Left kidney (tissue), 2 donors: ENCODE data around the gene GSX2. TPM values are rescaled to one million over a fixed set of nuclear protein-coding genes. Genes with fewer than 3 reads are reported as not detected.

Experiments used
- DNase-seq: peaks from one replicate; pipeline ENCODE4 v3.0.0-alpha.2; 2013
- polyA plus RNA-seq: library from polyadenylated mRNA; unstranded; fragments of 120-200 nt; gene quantifications from one replicate; pipeline ENCODE4 v1.2.1, GENCODE V29; 2013; ENCODE audit not compliant: insufficient read length

Gene GSX2
- polyA plus RNA-seq, 1 donor: not detected

DNA sequence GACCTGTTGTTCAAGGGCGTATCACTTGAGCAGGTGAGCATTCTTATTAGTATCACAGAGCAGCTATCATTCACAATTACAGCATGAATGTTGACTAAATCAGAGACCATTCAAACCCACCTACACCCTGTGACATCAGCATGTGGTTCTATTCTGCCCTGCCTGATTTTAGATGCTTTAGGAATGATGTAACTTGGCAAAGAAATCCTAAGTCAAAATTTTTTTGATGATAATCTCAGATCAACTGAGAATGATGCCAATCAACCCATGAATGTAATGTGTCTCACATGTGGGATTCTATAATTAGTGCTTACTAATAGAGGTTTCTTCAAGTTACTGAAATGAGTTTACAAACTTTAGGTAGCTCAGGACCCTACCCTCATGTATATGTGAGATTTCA, 22.2 kb upstream of the GSX2 start:
- DNase-seq: no peak

DNA sequence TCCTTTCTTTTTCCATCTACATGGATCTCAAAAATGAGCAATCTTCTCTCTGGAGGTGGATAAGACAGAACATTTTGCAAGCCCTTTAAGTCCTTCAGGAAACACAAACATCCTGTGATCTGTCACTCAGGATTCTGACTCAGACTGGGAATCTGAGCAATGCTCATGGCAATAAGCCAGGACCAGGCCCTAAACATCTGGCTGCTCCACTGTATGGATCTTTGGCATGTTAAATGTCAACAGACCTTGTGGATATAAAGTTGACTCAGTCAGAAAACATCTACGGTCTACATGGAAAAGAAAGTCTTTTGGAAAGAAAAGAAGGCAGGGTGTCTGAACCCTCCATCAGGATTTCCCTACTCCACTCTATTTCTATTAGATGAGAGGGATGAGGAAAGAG, 17.8 kb upstream of the GSX2 start:
- no peak for DNase-seq

DNA sequence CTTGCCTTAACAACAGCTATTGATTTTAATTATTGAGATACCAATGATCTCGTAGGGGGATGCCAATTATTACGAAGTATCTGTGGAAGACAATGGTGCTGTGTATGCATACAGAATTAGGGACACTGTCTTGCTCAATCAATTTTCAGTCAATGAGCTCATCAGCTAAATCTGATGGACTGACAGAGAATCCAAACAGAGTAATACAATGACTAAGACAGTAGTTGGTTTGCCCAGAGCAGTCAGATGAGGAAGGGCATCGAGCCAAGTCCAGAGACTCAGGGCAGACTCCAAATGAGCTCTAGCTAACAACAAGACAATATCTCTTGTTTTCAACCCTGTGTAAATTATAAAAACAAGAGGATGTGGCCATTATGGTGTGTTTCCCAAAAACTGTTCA, 14.7 kb upstream of the GSX2 start:
- DNase-seq: no peak

DNA sequence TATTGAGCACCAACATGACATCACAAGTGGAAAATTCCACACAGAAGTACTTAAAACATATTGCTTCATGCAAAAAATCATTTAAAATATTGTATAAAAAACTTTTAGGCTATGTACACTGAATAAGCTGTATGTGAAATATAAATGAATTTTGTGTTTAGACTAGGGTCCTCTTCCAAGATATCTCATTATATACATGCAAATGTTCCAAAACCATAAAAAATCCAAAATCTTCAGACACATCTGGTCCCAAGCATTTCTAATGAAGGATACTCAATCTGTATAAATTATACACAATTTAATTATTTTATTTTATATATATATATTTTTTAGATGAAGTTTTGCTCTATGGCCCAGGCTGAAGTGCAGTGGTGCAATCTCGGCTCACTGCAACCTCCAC, 10.1 kb upstream of the GSX2 start:
- no peak for DNase-seq

DNA sequence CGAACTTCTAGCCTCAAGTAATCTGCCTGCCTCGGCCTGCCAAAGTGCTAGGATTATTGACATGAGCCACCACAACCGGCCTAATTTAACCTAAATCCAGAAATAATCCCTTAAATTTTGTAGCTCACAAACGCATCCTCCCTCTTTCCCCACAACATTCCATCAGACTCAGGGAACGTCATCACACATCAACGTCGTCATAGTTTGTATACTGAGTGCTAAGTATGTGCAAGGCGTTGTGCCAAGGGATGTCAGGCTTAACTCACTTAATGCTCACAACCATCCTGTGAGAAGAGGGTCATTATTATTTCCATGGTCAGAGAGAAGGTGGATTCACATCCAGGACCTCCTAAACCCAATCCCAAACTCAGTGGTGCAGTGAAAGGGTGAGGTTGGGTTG, 9.6 kb upstream of the GSX2 start:
- DNase-seq: no peak

DNA sequence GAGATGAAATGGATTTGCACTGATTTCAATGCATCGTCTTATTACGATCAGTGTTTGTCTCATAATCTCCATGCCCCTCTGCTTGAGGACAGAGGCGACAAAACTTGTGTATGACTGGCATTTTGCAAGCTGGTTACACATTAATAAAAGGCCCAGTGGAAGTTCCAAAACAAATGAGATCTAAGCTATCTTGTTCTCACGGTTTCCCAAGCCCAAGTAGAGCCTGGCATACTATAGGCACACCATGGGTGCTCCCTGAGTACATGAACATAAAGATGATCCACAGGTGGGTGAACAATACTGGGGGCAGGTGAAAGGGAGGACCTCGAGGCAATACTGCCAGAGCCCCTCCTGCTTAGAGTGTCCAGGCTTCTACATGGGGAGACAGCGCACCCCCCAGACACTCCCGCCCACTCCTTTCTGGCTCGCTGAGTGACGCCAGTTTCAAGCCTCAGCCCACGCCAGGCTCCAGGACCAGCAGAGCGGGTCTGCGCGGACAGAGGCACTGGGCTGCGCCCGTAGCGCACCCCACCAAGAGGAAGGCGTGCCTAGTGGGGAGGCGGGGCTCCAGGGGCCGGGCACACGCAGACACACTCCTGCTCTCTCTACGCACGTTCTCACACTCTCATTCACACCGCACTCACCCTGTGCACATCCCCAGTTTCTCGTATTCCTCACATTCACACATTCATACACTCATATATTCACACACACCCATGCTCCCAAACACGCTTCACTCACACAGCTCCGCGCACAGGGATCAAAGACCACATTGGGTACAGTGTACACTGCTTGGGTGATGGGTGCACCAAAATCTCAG, 8.9 kb upstream of the GSX2 start:
- DNase-seq: no peak

DNA sequence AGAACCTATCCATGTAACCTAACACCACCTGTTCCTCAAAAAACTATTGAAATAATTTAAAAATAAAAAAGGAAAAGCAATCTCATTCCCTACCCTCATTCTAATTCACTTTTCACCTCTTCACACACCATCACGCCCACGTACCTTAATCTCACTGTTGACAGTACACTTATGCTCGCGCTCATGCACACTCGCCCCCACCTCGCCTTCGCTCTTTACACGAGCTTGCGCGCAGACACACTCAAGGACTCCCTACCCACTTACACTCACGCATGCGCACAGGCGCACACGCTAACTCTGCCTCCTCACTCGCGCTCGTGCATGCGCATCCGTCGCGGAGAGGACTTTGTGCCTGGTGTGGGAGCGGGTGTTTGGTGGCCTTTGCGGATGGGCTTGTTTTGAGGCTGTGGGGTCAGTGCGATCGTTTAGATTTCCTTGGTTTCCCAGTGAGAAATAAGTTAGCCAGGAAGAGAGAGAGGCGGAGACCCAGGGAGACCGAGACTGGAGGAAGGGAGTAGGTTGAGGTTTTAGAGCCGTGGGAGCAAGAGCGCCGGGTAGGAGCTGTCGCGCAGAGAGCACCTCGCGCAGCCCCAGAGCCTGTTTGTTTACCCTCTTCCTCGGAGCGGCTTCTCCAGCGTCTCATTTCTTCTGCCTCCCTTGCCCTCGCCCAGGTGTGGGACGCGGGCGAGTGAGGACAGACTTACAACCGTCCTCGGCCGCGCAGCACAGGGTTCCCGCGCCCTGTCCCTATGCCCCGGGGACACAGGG, 8.1 kb upstream of the GSX2 start:
- DNase-seq: peak; percentile 68

DNA sequence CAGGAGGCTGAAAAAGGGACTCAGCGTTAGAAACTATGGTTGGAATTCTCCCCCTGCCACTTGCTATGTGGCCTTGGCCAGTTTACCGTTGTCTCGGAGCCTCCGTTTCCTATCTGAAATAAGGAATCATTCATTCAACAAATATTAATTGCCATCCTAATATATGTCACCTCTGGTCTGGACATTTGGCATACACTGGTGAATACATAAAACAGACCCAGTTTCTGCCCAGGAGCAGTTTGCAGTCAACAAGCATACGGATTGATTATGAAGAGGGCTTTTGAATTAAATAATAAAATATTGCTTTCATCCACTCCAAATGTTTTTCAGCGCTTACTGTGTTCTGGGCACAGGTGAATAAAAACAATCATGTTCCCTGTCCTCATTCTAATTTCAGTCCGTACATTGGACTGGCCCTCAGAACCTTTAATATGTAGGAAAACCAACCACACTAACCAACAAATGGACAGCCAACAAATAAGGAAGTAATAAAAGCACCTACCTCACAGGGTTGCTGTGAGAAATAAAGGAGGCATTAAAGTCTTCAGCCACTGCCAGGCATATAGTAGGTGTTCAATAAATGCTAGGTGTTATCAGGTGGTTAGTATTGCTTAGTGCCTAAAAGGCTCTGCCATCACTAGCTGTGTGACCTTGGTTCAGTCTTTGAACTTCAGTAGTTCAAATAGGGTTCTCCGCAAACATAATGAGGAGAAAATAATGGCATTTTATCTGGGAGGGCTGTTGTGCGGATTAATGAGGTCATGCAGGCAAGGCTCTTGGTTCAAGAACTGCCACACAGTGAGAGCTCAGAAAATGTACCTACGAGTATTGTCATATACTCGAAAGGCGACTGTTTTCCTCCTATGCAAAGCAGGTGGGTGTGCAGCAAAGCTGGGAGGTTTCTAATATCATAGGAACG, 7.3 kb upstream of the GSX2 start:
- DNase-seq: no peak

DNA sequence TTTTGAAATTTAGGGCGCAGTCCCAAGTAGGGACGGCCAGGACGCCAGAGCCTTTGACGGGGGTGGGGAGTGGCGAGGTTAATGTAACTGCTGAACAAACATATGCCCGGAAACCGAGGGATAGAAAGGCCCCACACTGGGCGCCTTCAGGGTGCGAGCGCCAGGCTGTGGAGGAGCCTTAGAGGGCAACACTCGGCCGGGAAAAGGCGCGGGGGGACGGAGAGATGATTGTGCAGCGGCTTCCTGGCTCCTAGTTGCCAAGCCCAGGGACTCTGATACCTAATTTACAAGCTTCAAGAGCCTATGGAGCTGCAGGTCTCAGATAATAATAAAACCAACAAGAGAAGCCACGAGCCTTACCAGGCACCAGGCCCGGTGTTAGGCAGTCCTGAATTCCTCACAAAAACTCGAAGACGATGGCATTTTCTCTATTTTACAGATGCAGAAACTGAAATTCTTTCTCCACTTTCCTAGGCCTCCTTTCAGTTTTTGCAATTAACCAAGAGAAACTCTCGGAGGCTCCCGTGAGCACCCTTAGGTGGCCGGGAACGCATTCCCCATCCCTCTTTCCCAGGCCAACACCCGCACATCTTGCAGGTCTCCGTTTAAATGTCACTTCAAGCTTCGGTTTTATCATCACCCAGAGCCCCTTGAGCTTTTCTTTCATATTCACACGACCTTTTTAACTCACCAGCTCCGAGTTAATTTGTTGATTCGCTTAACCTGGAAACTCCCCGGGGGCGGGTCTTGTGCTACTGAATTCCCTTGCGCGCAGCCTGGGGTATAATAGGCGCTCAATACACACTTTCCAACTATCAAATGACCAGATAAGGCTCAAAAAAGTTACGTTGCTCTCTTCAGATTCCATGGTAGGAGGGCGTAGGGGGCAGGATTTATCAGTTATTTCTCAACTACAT, 6.4 kb upstream of the GSX2 start:
- DNase-seq: no peak

DNA sequence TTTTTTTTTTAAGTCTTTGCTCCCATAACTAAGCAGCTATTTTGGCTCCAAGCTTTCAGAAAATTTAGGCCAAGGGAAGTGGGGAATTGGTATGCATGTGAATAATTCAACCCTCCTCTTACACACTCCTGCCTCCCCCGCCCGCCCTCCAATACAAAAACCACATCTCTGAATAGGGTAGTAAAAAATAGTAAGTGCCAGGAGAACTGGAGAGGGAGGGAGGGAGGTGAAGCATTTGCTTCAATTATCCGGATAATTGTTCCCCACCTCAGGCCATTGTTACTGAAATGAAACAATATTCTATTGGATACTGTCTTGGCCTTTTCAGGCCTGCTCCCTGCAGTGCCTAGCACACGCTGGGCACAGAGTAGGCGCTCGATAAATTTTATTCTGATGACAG, 5.5 kb upstream of the GSX2 start:
- DNase-seq: no peak

DNA sequence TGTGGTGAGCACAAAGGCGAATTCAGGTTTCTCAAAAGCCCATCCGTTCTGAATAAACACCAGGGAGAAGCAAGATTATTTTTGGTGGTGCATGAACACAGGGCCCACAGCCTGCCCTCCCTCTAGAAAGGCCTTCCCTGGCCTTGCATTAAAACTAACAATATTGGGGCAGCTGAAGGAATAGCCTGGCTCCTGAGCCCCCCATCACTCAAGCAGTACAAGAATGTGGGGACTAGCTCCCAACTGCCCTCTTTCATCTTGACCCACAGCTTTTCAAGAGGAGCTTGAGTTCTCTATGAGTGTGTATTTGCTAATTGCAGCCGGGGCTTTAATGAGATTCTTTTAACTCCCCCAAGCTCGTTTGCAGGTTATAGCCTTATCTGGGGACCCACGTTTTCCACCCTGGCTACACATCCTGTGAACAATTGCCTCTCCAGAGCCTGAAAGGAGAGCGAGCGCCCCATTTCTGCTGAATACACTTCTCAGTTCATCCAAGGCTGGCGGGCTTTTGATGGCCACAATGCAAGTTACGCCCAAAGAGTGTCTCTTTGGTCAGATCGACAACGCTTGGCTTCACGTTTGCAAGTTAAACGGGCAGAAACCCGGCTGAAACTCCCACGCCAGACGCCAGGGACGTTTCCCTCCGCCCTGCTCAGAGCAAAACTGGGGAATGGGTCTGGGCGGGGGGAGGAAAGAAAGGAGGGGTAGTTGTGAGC, 4.7 kb upstream of the GSX2 start:
- no peak for DNase-seq

DNA sequence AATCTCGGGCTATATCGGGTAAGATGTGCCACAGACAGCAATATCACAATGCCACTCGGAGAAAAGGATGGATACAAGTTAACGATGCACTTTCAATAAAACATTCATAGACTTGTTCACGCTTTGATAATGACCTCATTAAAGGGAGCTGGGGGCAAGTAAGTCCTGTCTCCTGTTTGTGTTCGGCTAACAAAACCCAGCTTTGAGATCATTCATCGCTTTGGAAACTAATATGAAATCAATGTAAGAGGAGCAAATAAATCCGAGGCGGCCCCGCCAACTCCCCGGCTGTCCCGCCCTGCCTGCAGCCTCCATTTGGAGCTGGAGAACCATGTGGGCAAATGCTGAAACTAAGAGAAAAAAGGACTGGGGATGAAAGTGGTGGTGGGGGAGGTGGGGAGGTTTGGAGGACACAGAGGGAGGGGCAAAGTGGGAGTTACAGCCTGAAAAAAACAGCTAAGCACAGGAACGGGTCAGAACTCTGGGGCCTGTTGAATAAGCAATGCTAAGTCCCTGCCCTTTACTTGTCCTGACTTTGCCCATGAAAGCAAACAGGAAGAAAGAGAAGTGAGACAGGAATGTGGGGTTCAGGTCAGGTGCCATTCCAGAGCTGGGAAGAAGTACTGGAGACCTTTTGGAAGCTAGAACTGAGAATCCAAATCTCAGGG, 3.5 kb upstream of the GSX2 start:
- no peak for DNase-seq

DNA sequence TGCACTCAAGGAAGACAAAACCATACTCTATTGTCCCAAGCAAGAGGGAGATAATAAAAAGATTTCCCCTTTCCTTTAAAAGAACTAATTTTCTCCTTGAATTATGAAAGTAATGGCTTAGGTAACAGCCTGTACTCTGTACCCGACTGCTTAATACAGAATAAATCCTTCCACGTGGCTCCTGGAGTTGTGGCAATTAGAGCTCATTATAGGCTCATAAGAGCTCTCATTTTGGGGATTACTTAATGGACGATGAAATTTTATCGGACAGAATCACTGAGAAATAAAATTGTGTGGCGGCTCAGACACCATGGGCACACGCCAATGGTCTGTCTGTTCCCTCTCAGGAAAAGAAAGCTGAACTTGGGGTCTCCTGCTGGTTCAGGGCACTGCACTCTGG, 2.8 kb upstream of the GSX2 start:
- no peak for DNase-seq

DNA sequence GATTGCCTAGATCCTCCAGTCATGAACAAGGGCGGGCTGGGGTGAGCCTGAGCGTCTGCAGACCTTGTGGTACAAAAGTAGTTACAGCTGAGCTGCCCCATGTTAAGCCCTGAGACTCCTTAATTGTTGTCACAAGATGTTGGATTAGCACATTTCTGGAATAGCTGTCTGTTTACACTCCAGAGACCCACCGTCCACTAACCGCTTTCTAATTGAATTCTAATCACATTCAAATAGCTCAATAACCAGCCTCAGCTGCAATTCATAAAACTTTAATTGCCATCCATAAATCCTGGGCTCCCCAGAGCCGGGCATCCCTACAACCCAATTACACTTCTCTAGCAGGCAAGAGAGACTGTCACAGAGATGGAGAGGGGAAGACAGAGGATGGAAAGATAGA, 1.6 kb upstream of the GSX2 start:
- no peak for DNase-seq

DNA sequence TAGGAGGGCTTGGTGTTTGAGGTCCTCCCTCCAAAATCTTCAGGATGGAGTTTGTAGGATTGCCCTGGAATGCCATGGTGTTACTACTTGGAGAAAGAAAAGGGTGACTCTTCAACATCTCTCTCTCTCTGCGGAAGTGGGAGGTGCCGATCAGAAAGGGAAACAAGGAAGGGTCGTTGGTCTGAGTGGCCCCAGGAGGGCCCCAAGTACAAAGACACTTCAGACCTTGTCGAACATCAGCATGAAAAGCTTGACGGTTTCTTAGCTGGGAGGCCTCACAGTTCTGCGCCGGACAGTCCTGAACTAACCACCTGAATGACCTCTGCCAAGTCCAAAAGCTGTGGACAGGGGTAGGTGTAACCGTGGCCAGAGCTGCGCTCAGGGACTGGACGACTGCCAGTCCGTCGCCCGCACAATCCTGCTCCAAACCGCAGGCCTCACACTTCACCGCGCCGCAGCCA, 646 bp upstream of the GSX2 start:
- DNase-seq: no peak

DNA sequence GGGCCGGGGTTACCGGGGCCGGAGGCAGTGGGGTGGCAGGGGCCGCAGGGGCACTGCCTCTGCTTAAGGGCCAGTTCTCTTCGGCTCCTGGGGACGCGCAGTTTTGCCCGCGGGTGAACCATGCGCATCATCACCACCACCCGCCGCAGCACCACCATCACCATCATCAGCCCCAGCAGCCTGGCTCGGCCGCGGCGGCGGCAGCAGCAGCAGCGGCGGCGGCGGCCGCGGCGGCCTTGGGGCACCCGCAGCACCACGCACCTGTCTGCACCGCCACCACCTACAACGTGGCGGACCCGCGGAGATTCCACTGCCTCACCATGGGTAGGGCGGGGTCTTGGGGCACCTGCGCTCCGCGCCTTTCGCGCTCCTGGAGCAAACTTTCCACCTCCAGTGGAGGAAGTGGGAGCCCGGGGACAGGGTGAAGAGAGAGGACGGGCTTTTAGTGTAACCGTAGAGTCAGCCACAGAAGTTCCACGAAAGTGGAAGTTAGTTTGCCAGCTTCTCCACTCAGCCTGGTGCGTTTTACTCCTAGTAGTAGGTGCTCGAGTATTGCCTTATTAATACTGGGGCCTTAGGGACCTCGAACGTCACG, 729 bp downstream of the GSX2 start:
- DNase-seq: no peak

DNA sequence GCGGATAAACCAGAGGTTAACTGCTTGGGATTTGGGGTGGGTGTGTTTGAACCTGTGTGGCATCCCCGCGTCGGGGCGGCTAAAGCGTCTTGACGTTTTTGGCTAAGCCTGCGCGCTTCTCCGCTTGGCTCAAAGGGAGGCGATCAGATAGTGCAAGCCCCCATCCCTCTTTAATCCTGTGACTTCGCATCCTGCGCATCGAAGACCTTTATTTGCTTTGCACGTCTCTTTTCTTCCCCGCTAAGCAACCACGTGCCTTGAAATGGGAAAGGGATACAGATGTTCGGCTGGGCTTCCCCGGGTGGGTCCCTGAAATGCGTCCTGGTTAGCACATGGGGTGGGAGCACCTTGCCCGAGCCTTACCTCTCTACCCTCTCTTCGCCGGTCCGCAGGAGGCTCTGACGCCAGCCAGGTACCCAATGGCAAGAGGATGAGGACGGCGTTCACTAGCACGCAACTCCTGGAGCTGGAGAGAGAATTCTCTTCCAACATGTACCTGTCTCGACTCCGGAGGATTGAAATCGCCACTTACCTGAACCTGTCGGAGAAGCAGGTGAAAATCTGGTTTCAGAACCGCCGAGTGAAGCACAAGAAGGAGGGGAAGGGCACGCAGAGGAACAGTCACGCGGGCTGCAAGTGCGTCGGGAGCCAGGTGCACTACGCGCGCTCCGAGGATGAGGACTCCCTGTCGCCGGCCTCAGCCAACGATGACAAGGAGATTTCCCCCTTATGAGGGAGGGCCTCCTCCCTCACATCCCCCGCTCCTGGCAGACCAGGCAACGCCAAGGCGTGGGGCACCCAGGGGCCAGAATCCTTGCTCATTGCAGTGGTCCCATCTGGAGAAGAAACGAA, 1.5 kb downstream of the GSX2 start:
- DNase-seq: no peak

DNA sequence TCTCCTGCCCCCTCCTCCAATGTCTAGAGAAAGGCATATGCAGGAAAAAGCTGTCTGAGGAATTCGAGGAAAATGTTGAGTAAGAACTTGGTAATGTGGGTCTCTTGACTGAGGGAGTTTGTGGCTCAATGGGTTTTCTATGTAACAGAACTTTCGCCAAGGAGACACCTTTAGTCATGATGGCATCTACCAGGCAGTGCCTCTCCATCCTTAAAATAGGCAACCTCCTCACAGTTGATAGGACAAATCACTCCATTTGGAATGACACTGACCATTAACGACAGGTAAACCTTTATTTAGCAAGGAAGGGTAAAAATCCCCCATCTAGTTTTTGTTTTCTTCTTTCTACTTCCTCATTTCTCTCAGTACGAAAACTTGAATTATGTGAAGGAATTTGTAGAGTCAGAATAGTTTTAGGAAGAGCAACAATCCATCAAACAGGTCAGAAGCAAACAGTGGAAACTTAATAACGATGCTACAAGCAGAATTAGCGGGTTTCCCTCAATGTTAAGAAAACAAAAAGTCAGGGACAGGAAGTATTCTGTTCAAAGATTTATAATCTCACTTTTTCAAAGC, 2.7 kb downstream of the GSX2 start:
- no peak for DNase-seq
